Midbrain (tissue), 1 donor: ENCODE measurements around the gene CDK5R1.

Source experiments
- DNase-seq: peaks from one replicate; lab custom pipeline; 2025; lab: John Stamatoyannopoulos, UW

Gene CDK5R1

DNA sequence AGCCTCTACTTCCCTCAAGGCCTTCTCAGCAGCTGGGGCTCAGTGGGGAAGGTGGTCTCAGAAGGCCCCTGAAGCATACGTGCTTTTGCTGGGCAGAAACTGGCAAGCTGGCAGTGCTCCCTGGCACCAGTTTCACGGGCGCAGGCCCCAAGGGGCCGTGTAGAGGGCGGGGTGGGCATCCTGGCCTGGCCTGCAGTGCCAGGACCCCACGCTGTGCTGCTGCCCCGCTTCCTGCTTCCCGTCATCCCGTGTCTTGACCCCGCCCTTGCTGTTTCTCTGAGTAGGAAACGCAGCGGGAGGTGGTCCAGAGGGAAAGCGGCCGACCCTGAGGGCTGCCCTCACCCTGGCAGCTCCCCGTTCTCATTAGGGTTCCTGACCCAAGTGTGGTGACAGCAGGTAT lies 6.8 kb downstream of the CDK5R1 start:
- DNase-seq: no peak

DNA sequence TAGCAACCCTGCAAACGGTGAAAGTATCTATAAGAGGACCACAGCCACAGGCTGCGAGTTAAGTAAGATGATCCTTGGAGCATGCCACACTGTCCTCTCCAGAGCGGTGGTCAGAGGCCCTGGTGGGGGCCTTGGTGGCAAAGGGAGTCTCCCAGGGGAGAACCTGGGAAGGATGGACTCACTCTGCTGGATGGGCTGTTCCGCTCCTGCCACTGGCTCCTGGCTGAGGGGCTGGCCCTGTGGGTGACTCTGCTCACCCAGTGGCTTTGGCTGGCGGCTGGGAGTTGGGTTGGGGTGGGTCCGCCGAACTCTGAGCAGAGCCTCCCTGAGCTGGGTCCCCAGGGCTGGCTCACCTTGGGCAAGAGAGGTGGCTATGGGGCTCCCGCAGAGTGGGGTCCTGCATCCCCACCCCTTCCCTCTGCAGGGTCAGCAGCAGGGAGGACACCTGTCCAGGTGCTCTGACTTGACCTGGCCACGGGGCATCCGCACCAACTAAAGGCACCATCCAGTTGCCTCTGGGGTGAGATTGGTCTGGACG lies 7.3 kb downstream of the CDK5R1 start:
- DNase-seq: no peak

DNA sequence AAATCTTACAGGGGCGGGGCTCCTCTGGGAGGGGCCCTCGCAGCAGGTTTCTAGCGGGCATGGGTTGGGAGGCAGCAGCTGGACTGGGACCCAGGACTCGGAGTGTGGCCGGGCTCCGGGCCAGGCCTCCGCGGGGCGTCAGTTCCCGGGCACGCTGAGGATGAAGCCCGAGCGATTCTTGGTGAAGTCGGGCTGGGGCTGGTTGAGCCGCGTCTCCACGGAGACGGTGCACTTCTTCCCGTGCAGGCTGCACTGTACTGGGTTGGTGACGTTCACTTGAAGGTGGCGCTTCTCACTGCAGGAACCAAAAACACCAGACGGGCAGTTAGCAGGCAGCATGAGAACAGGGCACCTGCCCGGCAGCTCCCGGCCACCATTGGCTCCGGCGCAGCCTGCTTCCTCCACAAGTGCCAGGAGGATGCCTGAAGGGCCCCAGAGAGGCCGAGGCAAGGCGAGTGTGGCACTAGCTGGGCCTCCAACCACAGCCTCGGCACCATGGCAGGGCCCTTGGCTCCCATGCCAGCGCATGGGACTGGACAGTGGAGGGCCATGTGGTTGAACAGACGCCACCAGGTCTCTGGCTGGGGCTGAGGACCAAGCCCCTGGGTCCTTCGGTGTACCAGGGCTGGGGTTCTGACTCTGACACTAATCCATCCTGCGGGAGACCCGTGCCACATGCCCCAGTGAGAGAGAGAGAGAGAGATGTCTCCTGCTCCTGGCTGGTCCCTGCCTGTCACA lies 8.0 kb downstream of the CDK5R1 start:
- no peak for DNase-seq

DNA sequence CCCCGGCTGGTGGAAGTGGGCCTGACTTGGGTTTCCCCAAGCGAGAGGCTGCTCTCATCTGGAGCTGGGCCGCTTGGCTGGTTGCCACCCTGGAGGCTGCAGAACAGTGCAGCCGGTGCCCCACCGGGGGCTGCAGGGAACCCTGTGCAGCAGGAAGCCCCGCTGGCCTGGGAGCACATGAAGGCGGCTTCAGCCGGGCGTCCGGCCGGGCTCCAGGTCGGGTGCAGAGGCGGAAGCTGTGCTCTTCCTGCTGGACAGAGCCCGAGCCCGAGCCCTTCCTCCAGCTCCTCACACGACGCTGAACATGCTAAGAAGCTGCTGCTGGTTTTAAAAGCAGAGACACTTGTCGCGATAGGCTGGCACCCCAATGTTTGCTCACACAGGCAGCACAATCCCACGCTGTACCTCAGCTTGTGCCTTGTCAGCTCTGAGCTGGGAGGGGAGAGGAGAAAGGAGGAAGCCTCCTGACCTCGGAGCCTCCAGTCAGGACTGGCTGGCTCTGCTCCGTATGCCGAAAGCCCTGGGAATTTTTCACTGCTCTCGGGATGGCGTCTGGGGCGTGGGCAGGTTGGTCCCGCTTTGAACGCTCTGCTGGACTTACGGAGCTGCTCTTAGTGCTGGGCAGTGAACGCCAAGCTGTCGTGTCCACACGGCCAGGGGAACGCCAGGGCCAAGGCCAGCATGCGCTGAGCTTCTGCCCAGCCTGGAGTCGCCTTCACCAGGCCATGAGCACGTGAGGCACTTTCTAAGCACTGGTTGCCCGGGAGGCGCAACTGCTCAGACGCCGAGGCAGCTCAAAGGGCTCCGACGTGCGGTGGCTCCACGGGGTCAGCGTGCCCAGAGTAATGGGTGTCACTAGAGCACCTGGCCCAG lies 8.8 kb downstream of the CDK5R1 start:
- no peak for DNase-seq

DNA sequence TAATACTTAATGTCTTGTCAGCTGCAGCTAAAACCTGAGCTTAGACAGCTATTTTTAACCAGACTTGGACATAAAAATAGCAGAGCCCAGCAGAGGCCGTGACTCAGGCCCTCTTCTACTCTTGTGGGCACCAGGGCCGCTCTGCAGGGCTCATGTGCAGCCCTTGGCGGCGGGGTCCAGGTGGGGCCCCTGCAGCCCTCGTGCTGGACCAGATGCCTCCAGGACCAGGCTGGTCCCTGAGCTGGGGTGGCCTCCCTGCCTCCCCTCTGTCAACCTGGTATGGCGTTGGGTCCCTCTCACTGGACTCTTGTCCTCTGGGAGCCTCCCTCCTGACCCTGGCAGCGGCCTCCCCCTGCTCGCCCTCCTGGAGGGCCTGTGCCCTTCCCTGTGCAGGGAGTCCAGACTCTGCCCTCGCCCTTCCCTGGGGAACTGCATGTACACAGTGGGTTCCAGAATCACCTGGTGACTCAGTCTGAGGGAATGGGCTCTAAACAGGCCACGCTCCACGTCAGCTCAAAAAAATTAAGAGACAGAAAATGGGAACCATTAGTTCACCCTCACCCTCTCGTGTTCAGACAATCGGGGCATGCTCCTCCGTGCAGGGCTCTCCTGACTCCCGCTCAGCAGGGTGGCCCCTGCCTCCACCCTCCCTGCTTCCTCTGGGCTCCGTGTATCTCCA lies 9.7 kb downstream of the CDK5R1 start:
- DNase-seq: no peak

DNA sequence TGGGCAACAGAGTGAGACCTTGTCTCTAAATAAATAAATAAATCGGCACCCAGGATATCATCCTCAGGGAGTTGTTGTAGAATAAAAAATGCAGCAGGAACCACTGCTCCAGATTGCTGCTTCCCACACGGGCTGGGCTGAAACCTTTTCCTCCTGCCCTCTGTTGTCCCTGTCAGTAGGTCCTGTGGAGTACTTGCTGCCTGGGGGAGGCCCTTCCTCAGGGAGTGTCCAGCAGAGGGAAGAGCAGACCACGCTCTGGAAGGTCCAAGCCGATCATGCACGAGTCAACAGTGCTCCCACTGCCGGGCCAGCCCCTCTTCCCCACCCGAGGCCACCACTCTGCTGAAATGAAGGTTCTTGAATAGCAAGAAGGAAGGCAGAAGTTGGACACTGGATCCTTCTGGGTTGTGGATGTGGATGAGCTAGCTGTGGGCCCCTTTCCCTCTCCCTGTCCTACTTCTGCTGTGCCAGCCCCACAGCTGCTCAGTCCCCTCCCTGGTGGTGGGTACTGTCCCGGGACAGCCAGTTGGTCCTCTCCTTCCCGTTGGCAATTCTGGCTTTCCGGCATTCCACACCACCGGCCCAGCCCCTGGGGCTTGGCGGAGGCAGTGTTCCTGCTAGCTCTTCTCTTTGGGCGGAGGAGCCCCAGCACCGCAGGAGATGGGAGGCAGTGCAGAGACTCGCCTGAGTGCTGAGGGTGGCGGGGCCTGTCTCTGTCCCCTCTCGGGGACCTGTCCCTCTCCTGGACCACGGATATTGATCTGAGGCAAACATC lies 10.8 kb downstream of the CDK5R1 start:
- DNase-seq: no peak

DNA sequence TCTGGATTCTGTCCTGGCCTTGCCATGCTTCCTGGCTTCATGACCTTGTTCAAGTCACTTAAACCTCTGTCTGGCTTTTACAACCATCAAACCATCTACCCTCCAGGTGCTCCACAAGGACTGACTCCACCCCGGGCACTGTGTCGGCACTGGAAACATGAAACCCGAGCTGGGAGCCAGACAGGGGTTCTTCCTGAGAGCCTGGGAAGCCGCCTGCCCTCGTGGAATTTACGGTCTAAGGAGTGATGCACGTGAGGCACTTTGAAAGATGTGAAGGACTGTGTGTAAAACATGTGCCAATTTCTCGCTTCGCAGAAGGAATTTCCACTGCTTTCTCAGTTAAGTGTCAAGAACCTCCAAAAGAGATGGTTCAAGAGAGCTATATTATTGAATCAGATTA lies 11.6 kb downstream of the CDK5R1 start:
- no peak for DNase-seq

DNA sequence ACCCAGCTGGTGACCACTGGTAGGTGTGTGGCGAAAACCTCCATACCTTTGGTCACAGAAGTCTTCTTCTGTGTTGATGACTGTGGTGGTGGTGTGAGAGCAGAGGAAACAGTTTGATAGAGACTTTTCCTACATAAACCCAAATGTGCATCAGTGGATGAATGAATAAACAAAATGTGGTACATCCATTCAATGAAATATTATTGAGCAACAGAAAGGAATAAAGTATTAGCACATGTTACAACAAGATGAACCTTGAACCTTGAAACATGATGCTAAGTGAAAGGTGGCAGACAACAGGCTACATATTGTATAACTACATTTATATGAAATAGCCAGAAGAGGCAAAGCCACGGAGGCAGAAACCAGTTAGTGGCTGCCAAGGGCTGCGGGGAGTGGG lies 15.2 kb downstream of the CDK5R1 start:
- no peak for DNase-seq

DNA sequence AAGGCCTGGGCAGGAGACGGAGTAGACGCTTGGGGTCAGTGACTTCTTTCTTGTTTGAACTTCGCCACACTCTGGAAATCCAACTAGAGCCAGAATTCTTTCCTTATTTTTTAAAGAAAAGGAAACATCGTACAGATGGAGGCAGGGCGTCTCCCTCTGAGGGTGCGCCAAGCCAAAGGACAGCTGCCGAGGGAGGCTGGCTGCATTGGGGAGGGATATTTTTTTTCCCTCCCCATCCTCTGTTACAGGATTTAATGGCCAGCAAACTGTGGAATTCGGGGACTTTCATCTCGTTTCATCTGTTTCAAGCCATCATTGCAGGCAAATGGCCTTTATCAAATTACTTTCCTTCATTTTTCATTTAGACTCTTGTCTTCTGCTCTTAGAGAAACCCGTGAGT lies 15.9 kb downstream of the CDK5R1 start:
- DNase-seq: no peak

DNA sequence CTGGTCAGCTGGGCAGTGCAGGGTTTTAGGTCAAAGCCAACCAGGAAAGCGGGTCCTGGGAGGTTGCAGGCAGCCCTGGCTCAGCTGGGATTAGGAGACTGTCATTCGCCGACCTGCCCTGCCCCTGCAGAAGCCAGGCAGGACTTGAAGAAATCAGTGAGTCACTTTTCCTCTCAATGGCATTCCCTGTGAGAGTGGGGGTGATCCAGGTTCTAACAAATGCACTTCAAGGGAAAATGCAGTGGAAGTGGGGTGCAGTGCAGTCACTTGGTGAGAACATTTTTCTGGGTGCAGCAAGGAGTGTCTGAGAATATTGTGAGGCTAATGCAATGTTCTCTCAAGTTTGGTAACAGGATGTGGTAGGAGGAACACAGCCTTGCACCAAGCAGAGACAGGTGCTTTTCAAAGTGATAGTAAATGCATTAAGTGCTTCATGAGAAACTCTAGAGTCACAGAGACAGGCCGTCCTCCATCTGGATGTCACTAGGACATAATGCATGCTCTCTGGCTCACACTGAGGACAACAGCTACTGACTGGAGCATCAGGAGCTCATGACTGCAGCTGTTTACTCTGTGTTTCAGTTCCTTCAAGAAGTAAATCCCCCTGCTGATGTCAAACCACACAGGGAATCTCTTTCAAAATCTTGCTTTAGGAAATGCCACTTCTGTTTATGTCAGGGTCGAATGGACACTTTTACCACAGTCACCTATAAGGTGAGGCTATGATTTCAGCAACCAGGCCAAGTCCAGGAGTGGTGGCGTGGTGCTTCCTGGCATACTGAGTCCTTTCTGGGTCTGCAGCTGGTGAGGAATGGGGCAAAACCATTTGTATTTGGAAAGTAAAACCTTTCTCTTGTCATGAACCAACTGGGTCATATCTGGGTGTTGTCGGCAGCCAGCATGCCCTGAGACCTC lies 16.7 kb downstream of the CDK5R1 start:
- no peak for DNase-seq

DNA sequence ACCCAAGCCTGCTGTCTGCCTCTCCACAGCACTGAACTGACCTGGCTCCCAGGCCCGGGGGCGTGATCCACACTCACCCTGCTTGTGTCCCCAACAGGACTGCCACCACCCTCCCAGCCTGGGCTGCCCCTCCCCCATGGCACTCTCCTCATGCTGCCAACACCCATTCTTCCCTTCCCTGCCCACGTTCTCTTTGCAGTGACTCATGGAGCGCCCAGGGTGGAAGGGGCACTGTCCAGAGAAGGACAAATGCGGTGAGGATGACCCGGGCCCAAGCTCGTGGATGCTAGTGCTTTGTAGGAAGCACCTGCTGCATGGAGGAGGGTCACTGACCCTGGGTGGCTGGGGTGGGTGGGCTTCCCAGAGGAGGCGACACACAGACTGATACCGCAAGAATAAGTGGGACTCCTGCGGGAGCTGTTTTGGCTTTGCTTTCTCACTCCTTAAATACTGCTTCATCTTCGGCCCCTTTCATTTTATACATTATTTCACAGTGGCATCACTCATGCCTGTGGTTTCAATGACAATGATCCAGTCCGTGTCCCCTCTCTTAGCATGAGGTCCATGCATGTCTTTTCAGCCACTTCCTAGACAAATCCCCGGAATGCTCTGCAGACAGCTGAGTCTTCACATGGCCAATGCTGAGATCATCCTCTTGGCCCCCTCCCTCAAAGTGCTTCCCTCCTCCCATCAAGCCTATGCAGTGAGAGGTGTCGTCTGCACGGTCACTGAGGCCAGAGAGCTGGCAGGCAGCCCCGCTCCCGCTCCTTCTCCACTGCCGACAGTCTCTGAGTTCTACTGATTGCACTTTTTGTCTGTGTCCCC lies 17.6 kb downstream of the CDK5R1 start:
- no peak for DNase-seq

DNA sequence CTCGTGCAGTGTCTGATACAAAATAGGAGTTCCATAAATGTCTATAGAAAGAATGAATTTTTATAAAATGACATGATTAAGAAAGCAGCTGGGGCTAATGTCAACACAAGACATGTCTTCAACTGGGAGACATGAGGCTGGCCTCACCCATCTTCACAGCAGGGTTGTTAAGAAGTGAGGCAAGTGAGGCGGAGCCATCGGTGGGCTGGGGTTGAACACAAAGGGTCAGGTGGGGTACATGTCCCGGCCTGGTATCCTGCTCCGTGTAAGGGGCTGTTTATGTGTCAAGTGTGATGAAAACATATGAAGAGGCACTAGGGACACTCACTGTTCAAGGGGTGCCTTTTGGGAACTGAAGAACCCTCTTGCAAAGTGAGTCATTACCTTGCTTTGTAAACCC lies 22.1 kb downstream of the CDK5R1 start:
- DNase-seq: no peak

DNA sequence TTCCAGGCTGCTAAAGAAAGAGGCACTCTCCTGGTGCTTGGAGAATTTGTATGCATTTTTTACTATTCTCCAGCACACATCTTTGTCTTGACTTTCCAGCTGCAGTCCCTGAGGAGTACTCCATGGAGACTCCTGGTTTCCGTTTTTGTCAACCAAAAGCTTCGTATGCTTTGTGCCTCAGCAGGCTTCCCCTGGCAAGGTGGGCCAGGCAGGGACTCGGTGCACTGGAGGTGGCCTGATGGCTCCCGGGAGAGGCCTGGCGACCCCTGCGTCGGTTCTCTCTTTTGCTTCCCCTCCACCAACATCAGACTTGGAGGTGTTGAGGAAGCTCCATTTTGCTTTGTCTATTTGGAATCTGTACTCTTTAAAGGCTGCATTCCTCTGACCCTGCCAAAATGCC lies 23.7 kb downstream of the CDK5R1 start:
- no peak for DNase-seq

DNA sequence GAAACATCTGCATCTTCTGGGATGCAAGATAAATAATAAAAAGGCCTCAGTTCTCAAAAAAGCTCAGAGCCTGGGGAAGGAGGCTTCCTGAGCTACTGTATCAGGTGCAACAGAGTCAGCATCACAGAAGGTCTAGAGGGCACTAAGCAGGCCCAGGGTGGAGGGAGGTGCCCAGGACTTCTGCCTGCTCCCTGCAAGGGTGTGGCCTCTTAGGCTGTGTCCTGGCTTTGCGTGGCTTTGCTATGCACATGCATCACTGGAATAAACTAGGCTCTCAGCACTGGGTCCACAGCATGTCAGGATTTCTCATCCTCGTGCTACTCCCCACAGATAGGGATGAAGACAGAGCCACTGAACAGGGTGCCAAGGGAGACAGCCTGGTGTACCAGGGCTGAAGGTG lies 25.5 kb downstream of the CDK5R1 start:
- DNase-seq: no peak

DNA sequence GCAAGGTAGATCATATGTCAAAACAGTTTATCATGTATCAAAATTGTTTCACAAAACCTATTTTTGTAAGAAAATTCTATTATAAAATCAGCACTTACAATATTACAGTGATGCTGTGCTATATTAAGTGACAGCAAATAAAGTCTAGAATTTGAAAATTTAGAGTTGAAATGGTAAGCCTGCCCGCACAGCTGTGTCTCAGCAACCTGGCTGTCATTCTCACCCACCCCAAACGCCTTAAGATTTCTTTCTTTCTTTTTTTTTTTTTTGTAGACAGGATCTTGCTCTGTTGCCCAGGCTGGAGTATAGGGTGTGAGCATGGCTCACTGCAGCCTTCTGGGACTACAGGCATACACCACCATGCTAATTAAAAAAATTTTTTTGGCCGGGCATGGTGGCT lies 26.8 kb downstream of the CDK5R1 start:
- no peak for DNase-seq

DNA sequence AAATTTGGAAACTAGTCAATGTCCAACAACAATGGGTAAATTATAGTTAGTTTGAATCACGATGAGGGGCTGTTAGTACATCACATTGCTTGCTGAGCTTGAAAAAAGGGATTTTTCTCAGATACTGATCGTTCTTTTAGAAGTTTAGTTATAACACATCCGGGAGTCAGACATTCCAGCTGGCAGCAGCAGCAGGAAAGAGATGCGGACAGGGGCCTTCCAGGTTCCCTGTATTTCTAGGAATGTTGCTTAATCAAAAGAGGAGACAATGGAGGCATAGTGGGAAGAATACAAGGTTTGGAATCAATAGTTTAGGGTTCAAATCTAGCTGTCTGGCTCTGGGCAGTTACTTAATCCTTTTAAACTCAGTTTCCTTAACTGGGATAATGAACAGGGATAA lies 27.8 kb downstream of the CDK5R1 start:
- DNase-seq: no peak

DNA sequence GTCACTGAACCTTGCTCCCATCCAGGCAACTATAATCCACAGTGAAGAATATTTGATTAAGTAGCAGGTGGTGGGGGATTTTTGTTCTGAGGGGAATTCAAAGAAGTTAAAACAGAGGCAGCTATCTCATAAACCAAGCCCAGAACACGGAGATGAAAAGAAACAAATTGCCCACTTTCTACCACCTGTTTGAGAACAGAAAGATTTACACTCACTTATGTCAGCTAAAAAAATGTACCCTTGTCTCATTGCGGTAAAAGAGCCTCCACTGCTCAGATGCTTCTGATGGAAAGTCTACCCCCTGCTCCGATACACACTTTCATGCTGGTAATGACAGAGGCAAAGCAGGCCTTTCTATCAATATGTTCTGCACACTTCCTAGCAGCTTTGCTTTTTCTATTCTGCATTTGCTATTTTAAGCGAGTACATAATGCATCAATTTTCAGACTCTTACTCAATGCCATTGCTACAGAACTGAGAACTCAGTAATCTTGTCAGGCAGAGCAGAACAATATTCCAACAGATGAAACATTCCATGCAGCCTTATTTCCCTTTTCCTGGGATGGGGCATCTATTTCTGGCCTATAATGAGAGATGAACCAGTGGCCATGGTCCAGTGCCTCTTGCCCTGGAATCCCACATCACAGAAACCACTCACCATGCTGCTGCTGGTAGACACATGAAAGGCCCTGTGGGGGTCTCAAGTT lies 29.0 kb downstream of the CDK5R1 start:
- DNase-seq: peak; percentile 11

DNA sequence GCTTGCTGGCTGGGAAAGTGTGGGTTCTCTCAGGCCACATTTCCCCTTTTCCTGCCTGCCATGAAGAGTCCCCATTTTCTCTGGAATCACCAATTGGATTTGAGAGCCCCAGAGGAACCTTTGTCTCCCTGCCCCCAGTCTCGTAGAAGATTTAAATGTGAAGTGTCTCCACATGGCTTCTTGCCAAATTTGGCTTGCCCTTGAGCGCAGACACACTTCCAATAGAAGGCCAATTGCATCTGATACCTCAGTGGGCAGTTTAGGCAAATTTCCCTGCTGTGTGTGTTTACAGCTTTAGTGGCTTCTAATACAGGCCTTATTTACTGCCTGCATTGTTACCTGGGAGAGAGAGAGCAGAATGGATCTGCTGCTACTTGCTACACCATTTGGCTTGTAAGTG lies 29.7 kb downstream of the CDK5R1 start:
- DNase-seq: no peak
